Heart left ventricle (tissue), 16 donors: ENCODE results near the gene OLA1. TPM values are rescaled to one million over a fixed set of nuclear protein-coding genes. Genes with fewer than 3 reads are reported as not detected.

Source experiments
- ATAC-seq, 4 donors: fragments of 200-7000 bp; cut with Tn5 transposase; one replicate each; pipeline ENCODE4 v1.9.1; 2020 to 2022; ENCODE audit warnings: moderate library complexity in 4 of 4, mild to moderate bottlenecking in 3 of 4, moderate number of reproducible peaks in 1 of 4
- DNase-seq, 5 donors: peaks; one replicate each; pipeline ENCODE4 v3.0.0-alpha.2; 2020
- H3K27ac ChIP-seq, 12 donors: fragments of 200-600 bp; sonication (generic) in 4 of 12; one replicate each; pipeline versions ENCODE4 v1.5.0 to v1.8.0; 2016 to 2022; ENCODE audit warnings: mild to moderate bottlenecking in 2 of 12
- H3K27me3 ChIP-seq, 9 donors: fragments of 200-600 bp; sonication (generic) in 2 of 9; one replicate each; pipeline versions ENCODE4 v1.5.1 to v1.8.0; 2016 to 2022; ENCODE audit warnings: mild to moderate bottlenecking in 3 of 9
- H3K36me3 ChIP-seq, 9 donors: fragments of 200-600 bp; sonication (generic) in 2 of 9; one replicate each; pipeline versions ENCODE4 v1.5.0 to v1.8.0; 2018 to 2022; ENCODE audit warnings: mild to moderate bottlenecking in 2 of 9
- H3K4me1 ChIP-seq, 12 donors: fragments of 200-600 bp; sonication (generic) in 4 of 12; one replicate each; pipeline versions ENCODE4 v1.5.0 to v1.8.0; 2016 to 2022; ENCODE audit warnings: mild to moderate bottlenecking in 3 of 12
- H3K4me3 ChIP-seq, 12 donors: fragments of 200-600 bp; sonication (generic) in 4 of 12; one replicate each; pipeline versions ENCODE4 v1.5.0 to v1.8.0; 2017 to 2022; ENCODE audit warnings: mild to moderate bottlenecking in 9 of 12, moderate library complexity in 4 of 12
- H3K9me3 ChIP-seq, 12 donors: fragments of 200-600 bp; sonication (generic) in 4 of 12; one replicate each; pipeline versions ENCODE4 v1.5.0 to v1.8.0; 2016 to 2022; ENCODE audit warnings: mild to moderate bottlenecking in 1 of 12
- POLR2A ChIP-seq, 2 donors: fragments of 450-650 bp; IDR thresholded peaks; one replicate each; pipeline ENCODE4 v1.6.1; 2017; ENCODE audit warnings: antibody characterized with exemption in 2 of 2, mild to moderate bottlenecking in 2 of 2, moderate library complexity in 2 of 2
- WGBS, 4 donors: extraction: QIAGEN DNeasy Blood & Tissue Kit in 2 of 4; methylation state at CpG; one replicate each; pipeline versions ENCODE4 v1.1.5 to v1.1.7; 2013 to 2018; 5-methylcytosine and 5-hydroxymethylcytosine counted together
- intact Hi-C, 10 donors: fragments of 100-400 bp; cut with DNase I; formaldehyde crosslinking; loops; one replicate each; pipeline versions ENCODE4 v1.11.1 to v1.14.2; 2022
- polyA plus RNA-seq, 2 donors: library from polyadenylated mRNA; stranded (reverse); fragments of 200-250 nt; gene quantifications; one replicate each; pipeline ENCODE4 v1.2.3, GENCODE V29; 2013
- total RNA-seq, 9 donors: library from RNA; depleted of rRNA in 2 of 9; stranded (reverse); fragments of >200 nt in 2 of 9; fragmentation: NEBNext Ultra II Directional in 3 of 9; extraction: Animal tissue kit (Norgen Biotek cat#: 25700) in 3 of 9; gene quantifications; one replicate each; pipeline versions ENCODE4 v1.1.0 to v1.2.4, GENCODE V29; 2016 to 2023
- TF ChIP-seq, protein P1 (sequence below), 12 donors: fragments of 200-600 bp; sonication (generic) in 4 of 12; IDR thresholded peaks; one replicate each; pipeline versions ENCODE4 v1.5.0 to v1.8.0; 2018 to 2022; ENCODE audit warnings: antibody characterized with exemption in 12 of 12, mild to moderate bottlenecking in 5 of 12
- donor health status: ischemic (EF 13 %, LVEDD 7.1; RV severe dilation, severe dysfunction).
- donor health status: healthy with polysubstance abuse.
- donor health status: DM: no; HTN: yes; CAD: no.
- donor health status: DM: no; HTN: no; CAD: no.
- donor health status: ischemic (EF 25% LVEDD 6.9; RV normal size, moderate dysfunction).
- donor health status: ischemic (EF 25% LVEDD 5.7; RV mildly dilated, moderate dysfunction).
- donor health status: healthy.
- donor health status: DM: yes; HTN: yes; CAD: no.
- donor health status: ischemic (EF 35%, LVEDD 5.7; RV mildly dilated, moderate dysfunction).
- donor health status: nonischemic (EF 11% LVEDD 7.7; RV severe dilation, severe dysfunction).
- donor health status: DM: yes; HTN: yes; CAD: no.
- donor health status: PGD.
- donor health status: ischemic (EF 29% LVEDD 5.4; RV normal size, mild dysfunction).
- donor health status: nonischemic (EF 23%, LVEDD 6.1; RV moderate dilation, normal function).

OLA1 gene
- total and polyA plus RNA-seq, 11 donors = 41.5 to 91.7 (median 72.5) TPM

DNA sequence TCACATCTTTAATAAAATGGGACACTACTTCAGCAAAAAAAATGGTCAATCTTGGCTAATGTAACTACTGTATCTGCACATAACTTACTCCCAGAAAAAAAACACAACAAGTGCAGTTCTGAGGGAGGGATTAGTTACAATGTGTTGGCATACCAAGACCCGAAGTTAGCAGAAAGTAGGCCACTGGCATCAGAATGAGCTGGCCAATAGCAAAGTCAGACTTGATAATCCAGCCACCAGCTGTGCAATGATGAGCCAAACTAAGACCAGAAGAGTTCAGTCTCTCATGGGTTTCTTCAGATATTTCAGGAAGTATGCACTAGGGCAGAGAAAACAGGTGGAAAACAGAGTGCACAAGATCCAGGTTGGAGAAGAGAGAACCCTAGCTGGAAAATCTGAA lies 65.3 kb downstream of the OLA1 start:
- Histone ChIP-seq H3K4me3 (no peak overlapping the region), H3K36me3 (no peaks in the 10 kb centered on the region), H3K27ac (no peak overlapping the region), H3K27me3 (no peaks in the 10 kb centered on the region), H3K4me1 (peaks cover 0 to 4% (median 0%) of the 10 kb centered on the region in 12 donors), H3K9me3 (no peaks in the 10 kb centered on the region)
- DNase-seq (no peak), ATAC-seq (no peak)
- intact Hi-C loops = no loop called here
- 84 to 96% (median 89%) methylated on average over 1 of the region's 1 CpG for WGBS, 4 donors
- TF ChIP-seq POLR2A (IDR thresholded peaks at IDR 0.05) = no peak
- TF ChIP-seq, protein P1, sequence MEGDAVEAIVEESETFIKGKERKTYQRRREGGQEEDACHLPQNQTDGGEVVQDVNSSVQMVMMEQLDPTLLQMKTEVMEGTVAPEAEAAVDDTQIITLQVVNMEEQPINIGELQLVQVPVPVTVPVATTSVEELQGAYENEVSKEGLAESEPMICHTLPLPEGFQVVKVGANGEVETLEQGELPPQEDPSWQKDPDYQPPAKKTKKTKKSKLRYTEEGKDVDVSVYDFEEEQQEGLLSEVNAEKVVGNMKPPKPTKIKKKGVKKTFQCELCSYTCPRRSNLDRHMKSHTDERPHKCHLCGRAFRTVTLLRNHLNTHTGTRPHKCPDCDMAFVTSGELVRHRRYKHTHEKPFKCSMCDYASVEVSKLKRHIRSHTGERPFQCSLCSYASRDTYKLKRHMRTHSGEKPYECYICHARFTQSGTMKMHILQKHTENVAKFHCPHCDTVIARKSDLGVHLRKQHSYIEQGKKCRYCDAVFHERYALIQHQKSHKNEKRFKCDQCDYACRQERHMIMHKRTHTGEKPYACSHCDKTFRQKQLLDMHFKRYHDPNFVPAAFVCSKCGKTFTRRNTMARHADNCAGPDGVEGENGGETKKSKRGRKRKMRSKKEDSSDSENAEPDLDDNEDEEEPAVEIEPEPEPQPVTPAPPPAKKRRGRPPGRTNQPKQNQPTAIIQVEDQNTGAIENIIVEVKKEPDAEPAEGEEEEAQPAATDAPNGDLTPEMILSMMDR (IDR thresholded peaks at IDR 0.05) = no peak

DNA sequence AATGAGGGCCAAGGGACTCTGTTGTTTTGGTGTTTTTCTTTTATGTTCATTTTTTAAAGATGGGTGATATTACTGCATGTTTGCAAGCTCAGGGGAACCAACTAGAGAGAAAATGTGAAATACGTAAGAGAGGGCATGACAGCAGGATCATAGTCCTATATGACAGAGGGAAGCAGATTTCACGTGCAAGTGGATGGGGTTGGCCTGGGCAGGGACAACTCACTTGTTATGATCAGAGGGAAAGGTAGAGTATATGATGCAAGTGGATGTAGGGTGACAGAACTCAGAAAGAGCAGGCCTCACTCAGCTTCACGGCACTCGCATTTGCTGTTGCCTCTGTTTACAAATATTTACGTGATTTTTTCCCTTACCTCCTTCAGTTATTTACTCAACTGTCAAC lies 67.0 kb downstream of the OLA1 start:
- Histone ChIP-seq H3K27ac (no peak overlapping the region), H3K27me3 (no peaks in the 10 kb centered on the region), H3K36me3 (no peaks in the 10 kb centered on the region), H3K4me1 (peaks cover 0 to 6% (median 0%) of the 10 kb centered on the region in 12 donors), H3K9me3 (peaks cover 0 to under 1% (median 0%) of the 10 kb centered on the region in 12 donors), H3K4me3 (no peak overlapping the region)
- no peak for ATAC-seq
- TF ChIP-seq POLR2A (IDR thresholded peaks at IDR 0.05) = no peak
- TF ChIP-seq, protein P1 (IDR thresholded peaks at IDR 0.05) = no peak
- 93 to 98% (median 96%) methylated on average over 5 of the region's 5 CpGs for WGBS, 4 donors
- no peak for DNase-seq
- intact Hi-C loops = no loop called here

DNA sequence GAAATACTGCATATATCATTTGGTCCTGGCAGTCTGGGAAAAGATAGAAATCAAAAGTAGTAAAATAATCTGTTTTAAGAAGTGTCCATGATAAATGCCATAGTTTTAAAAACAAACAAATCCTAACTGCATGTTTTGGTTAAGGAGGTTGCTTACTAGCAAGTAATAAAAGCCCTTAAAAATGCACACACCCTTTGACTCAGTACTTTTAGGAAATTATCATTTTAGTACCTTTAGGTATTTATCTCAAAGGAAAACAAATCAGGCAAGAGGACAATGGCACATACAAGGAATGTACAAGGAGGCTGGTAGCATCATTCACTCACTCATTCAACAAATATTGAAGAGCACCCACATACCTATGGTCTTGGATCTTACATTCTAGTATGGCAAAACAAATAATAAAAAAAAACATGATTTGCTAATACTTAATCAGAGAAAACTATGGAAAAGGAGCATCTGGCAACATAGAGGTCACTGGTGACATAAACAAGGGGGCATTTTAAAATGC lies 67.6 kb downstream of the OLA1 start:
- Histone ChIP-seq H3K9me3 (peaks cover 0 to 7% (median 0%) of the 10 kb centered on the region in 12 donors), H3K36me3 (no peaks in the 10 kb centered on the region), H3K27ac (no peak overlapping the region), H3K4me3 (no peak overlapping the region), H3K4me1 (peaks cover 0 to 6% (median 0%) of the 10 kb centered on the region in 12 donors), H3K27me3 (no peaks in the 10 kb centered on the region)
- TF ChIP-seq POLR2A (IDR thresholded peaks at IDR 0.05) = no peak
- TF ChIP-seq, protein P1 (IDR thresholded peaks at IDR 0.05) = no peak
- DNase-seq (no peak), ATAC-seq (no peak)
- intact Hi-C loops = no loop called here

DNA sequence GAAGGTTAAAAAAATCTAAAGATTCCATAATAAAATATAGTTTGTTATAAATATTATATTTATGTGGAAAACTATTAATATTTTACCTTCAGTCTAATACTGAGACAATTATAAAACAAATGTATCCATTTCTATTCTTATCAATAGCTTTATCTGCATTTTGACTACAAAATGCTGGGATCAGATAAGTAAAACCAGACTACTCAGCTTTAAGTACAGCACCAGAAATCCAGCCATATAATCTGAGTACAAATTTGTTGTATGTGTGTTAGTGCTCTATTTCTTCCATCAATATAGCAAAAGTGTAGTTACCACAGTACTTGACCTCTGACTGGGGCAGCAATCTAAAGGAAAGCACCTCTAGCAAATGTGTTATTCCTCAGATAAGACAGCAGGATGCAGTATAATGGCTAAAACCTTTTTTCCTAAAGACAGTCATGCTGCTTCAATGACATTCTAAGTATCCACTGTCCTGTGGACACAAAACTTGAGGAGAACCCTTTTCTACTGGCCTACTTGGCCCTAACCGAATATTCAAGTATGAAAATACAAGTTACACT lies 68.1 kb downstream of the OLA1 start:
- ATAC-seq (no peak), DNase-seq (no peak)
- H3K9me3 ChIP-seq = peaks cover 0 to 12% (median 2%) of the 10 kb centered on the region in 12 donors
- no peaks in the 10 kb centered on the region for H3K27me3 ChIP-seq
- TF ChIP-seq, protein P1 (IDR thresholded peaks at IDR 0.05) = no peak
- TF ChIP-seq POLR2A (IDR thresholded peaks at IDR 0.05) = no peak
- H3K36me3 ChIP-seq = no peaks in the 10 kb centered on the region
- no peak overlapping the region for H3K4me3 ChIP-seq
- H3K27ac ChIP-seq = no peak overlapping the region
- WGBS, 4 donors = 79 to 96% (median 93%) methylated on average over 1 of the region's 1 CpG
- intact Hi-C loops = no loop called here
- H3K4me1 ChIP-seq = peaks cover 0 to 6% (median 0%) of the 10 kb centered on the region in 12 donors
